Measurements from ENCODE around the gene SMTN.

DNA sequence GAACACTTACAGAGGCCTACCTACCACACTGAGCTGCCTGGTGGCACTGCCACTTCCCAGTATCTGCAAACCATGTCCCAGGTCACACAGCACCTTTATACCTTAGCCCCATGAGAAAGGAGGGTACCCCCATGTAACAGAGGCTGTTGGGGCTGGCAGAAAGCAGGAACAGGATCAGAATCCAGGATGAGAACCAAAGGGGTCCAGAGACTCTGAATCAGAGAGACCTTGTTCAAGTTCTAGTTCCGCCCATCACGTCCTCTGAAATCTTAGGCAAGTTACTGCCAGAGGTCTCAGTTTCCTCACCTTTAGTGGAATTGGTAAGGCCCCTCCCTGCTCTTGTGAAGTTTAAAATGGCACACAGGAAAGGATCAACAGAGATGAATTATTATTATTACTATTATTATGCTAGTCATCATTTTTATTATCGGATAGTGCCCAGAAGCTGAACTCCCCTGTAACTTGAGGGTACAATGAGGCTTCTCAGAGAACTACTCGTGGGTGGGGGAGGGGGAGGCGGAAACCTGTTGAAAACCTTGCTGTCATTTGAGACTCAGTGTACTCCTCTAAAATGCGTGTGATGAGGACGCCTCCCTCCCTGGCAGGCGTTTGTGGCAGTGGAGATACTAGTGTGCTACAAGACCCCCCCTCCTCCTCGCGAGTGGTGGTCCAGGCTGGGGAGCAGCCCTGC lies 17.0 kb downstream of the SMTN start:
- TF ChIP-seq YY1 (IDR thresholded peaks at IDR 0.05; ENCODE audit: low read depth), result no peak
- no peak for TF ChIP-seq CEBPB (IDR thresholded peaks at IDR 0.05)
- no peak for TF ChIP-seq TEAD4 (IDR thresholded peaks at IDR 0.05)
- no peak for TF ChIP-seq CREB1 (IDR thresholded peaks at IDR 0.05; ENCODE audit: low read depth)
- no peak for TF ChIP-seq EGR1 (IDR thresholded peaks at IDR 0.05)
- TF ChIP-seq, protein P1, sequence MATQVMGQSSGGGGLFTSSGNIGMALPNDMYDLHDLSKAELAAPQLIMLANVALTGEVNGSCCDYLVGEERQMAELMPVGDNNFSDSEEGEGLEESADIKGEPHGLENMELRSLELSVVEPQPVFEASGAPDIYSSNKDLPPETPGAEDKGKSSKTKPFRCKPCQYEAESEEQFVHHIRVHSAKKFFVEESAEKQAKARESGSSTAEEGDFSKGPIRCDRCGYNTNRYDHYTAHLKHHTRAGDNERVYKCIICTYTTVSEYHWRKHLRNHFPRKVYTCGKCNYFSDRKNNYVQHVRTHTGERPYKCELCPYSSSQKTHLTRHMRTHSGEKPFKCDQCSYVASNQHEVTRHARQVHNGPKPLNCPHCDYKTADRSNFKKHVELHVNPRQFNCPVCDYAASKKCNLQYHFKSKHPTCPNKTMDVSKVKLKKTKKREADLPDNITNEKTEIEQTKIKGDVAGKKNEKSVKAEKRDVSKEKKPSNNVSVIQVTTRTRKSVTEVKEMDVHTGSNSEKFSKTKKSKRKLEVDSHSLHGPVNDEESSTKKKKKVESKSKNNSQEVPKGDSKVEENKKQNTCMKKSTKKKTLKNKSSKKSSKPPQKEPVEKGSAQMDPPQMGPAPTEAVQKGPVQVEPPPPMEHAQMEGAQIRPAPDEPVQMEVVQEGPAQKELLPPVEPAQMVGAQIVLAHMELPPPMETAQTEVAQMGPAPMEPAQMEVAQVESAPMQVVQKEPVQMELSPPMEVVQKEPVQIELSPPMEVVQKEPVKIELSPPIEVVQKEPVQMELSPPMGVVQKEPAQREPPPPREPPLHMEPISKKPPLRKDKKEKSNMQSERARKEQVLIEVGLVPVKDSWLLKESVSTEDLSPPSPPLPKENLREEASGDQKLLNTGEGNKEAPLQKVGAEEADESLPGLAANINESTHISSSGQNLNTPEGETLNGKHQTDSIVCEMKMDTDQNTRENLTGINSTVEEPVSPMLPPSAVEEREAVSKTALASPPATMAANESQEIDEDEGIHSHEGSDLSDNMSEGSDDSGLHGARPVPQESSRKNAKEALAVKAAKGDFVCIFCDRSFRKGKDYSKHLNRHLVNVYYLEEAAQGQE (IDR thresholded peaks at IDR 0.05; ENCODE audit: low read depth), result no peak
- no peak for TF ChIP-seq EP300 (IDR thresholded peaks at IDR 0.05; ENCODE audit: borderline replicate concordance)
- no peak for TF ChIP-seq RAD21 (IDR thresholded peaks at IDR 0.05; ENCODE audit: low read depth)
- no peak for TF ChIP-seq TAF1 (IDR thresholded peaks at IDR 0.05; ENCODE audit: low read depth)
- TF ChIP-seq, protein P2, sequence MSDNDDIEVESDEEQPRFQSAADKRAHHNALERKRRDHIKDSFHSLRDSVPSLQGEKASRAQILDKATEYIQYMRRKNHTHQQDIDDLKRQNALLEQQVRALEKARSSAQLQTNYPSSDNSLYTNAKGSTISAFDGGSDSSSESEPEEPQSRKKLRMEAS (IDR thresholded peaks at IDR 0.05), result no peak

All from Ishikawa (cell line).